ENCODE data around the gene ALOX5. TPM values are rescaled to one million over a fixed set of nuclear protein-coding genes. Genes with fewer than 3 reads are reported as not detected.

The ALOX5 gene
- total and polyA plus RNA-seq, 2 of the 4 experiments (the other 2 are of a cell fraction): not detected

DNA sequence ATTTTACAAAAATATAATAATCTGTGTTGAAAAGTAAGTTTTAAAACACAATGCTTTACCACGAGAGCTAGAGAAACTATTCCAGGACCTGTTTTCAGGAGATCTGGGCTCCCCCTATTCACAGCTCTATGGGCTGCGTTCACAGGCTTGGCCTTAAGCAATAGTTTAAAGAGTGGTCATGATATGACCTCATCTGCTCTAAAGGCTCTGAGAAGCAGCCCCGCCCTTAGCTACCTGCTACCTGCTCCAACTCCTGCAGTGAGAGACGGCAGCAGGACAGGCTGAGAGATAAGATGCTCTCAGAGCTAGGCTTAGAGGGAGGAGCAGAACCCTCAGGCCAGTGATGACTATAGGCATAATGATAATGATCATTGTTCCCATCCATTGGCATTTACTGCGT is 12.6 kb downstream of the ALOX5 start:
- Histone ChIP-seq H3K56ac (ENCODE audit: extremely low read depth, insufficient read depth, low read length) (no peak overlapping the region), H2AK9ac (replicated peaks; ENCODE audit: low read depth, low read length, poor library complexity) (no peak overlapping the region), H3K9me1 (ENCODE audit: insufficient read depth, low read length) (no peaks in the 10 kb centered on the region), H2BK20ac (ENCODE audit: low read depth, low read length) (no peak overlapping the region), H2BK120ac (ENCODE audit: low read depth, low read length) (no peak overlapping the region), H2AK5ac (ENCODE audit: low read depth, low read length) (no peak overlapping the region), H3K23ac (ENCODE audit: low read depth, low read length) (no peak overlapping the region), H3K4me1 (ENCODE audit: control insufficient read depth, insufficient read depth, low read length) (no peaks in the 10 kb centered on the region), H3K27me3 (ENCODE audit: control insufficient read depth, insufficient read depth, low read length) (no peaks in the 10 kb centered on the region), H3K18ac (ENCODE audit: low read depth, low read length) (no peak overlapping the region), H2BK5ac (ENCODE audit: low read depth, low read length, poor library complexity, severe bottlenecking) (no peak overlapping the region), H3K79me1 (ENCODE audit: low read depth in 1 of 2, low read length in 2 of 2) (no peaks in the 10 kb centered on the region), H3K27ac (ENCODE audit: insufficient read depth, low read length) (no peak overlapping the region), H3K36me3 (ENCODE audit: control insufficient read depth, insufficient read depth, low read length) (no peaks in the 10 kb centered on the region), H2AFZ (replicated peaks; ENCODE audit: low read length, poor library complexity) (no peak overlapping the region), H2BK15ac (ENCODE audit: low read depth, low read length) (no peak overlapping the region), H4K8ac (ENCODE audit: low read depth in 2 of 2, low read length in 2 of 2) (no peak overlapping the region), H3K4ac (ENCODE audit: low read depth, low read length) (no peak overlapping the region), H4K91ac (ENCODE audit: insufficient read depth, low read depth, low read length) (no peak overlapping the region), H3K9me3 (ENCODE audit: control insufficient read depth, insufficient read depth, low read length) (no peaks in the 10 kb centered on the region), H4K5ac (ENCODE audit: low read depth, low read length) (no peak overlapping the region), H3K9ac (ENCODE audit: low read depth, low read length) (no peak overlapping the region), H4K20me1 (ENCODE audit: insufficient read depth, low read length) (no peaks in the 10 kb centered on the region), H3K4me2 (ENCODE audit: low read depth, low read length) (no peak overlapping the region), H3K4me3 (ENCODE audit: insufficient read depth, low read depth, low read length) (no peak overlapping the region), H3K14ac (replicated peaks; ENCODE audit: low read depth, low read length) (no peak overlapping the region)
- no CpG with 5 or more reads among the region's 5 CpGs for WGBS, 2 experiments (ENCODE audit: extremely low coverage in 2 of 2, insufficient read length in 1 of 2)
- no TSS peak for BruUV-seq (replicated peaks)
- in situ Hi-C loops (cut with MboI; ENCODE audit: low sequenced_read_pairs): no loop called here
- TF ChIP-seq RFX5 (IDR thresholded peaks at IDR 0.05; ENCODE audit: low read depth, low read length): no peak
- no peak for TF ChIP-seq MAZ (IDR thresholded peaks at IDR 0.05; ENCODE audit: borderline replicate concordance, low read depth, low read length)
- no peak for TF ChIP-seq BHLHE40 (IDR thresholded peaks at IDR 0.05; ENCODE audit: low read depth, low read length)
- TF ChIP-seq MXI1 (IDR thresholded peaks at IDR 0.05; ENCODE audit: borderline replicate concordance, low read depth, low read length): no peak
- TF ChIP-seq NFE2L2 (IDR thresholded peaks at IDR 0.05; ENCODE audit: low read depth, low read length): no peak
- no peak for TF ChIP-seq RCOR1 (IDR thresholded peaks at IDR 0.05; ENCODE audit: insufficient replicate concordance, low read length)
- no peak for TF ChIP-seq CEBPB (IDR thresholded peaks at IDR 0.05; ENCODE audit: low read depth, low read length)
- TF ChIP-seq SMC3 (IDR thresholded peaks at IDR 0.05; ENCODE audit: low read depth, low read length): no peak
- no peak for TF ChIP-seq RAD21 (IDR thresholded peaks at IDR 0.05; ENCODE audit: low read length)
- TF ChIP-seq, protein P1, sequence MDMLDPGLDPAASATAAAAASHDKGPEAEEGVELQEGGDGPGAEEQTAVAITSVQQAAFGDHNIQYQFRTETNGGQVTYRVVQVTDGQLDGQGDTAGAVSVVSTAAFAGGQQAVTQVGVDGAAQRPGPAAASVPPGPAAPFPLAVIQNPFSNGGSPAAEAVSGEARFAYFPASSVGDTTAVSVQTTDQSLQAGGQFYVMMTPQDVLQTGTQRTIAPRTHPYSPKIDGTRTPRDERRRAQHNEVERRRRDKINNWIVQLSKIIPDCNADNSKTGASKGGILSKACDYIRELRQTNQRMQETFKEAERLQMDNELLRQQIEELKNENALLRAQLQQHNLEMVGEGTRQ (IDR thresholded peaks at IDR 0.05; ENCODE audit: low read depth, low read length): no peak
- TF ChIP-seq, protein P2, sequence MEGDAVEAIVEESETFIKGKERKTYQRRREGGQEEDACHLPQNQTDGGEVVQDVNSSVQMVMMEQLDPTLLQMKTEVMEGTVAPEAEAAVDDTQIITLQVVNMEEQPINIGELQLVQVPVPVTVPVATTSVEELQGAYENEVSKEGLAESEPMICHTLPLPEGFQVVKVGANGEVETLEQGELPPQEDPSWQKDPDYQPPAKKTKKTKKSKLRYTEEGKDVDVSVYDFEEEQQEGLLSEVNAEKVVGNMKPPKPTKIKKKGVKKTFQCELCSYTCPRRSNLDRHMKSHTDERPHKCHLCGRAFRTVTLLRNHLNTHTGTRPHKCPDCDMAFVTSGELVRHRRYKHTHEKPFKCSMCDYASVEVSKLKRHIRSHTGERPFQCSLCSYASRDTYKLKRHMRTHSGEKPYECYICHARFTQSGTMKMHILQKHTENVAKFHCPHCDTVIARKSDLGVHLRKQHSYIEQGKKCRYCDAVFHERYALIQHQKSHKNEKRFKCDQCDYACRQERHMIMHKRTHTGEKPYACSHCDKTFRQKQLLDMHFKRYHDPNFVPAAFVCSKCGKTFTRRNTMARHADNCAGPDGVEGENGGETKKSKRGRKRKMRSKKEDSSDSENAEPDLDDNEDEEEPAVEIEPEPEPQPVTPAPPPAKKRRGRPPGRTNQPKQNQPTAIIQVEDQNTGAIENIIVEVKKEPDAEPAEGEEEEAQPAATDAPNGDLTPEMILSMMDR (conservative IDR thresholded peaks at IDR 0.05; ENCODE audit: low read depth, low read length): no peak
- TF ChIP-seq CHD1 (IDR thresholded peaks at IDR 0.05; ENCODE audit: low read depth, low read length): no peak
- TF ChIP-seq POLR2A (IDR thresholded peaks at IDR 0.05; ENCODE audit: low read depth, low read length): no peak
- dilution Hi-C loops (cut with HindIII; ENCODE audit: low sequenced_read_pairs, unreplicated experiment): no loop called here
- intact Hi-C loops (cut with micrococcal nuclease): loop anchor here (10.0 kb wide), 1 partner anchor 112 kb away; no protein-coding TSS in a partner anchor
- no peak for ATAC-seq (ENCODE audit: low read depth)
- POLR2A ChIA-PET (ENCODE audit: unreplicated experiment): no interaction called here
- DNase-seq: no peak
- CTCF ChIA-PET: no interaction called here

Measured in IMR-90 (cell line).